GM10266 (cell line): ENCODE data around the gene CPA4.

Experiments
- DNase-seq: peaks from one replicate; pipeline ENCODE4 v3.0.0; 2012; ENCODE audit errors: extremely low spot score
- TF ChIP-seq, protein P1 (sequence below): IDR thresholded peaks from 2 replicates; pipeline ENCODE4 v1.5.1; 2012; ENCODE audit warnings: mild to moderate bottlenecking, low read depth; ENCODE audit not compliant: control insufficient read depth, insufficient read depth; ENCODE audit errors: missing control alignments

The CPA4 gene

DNA sequence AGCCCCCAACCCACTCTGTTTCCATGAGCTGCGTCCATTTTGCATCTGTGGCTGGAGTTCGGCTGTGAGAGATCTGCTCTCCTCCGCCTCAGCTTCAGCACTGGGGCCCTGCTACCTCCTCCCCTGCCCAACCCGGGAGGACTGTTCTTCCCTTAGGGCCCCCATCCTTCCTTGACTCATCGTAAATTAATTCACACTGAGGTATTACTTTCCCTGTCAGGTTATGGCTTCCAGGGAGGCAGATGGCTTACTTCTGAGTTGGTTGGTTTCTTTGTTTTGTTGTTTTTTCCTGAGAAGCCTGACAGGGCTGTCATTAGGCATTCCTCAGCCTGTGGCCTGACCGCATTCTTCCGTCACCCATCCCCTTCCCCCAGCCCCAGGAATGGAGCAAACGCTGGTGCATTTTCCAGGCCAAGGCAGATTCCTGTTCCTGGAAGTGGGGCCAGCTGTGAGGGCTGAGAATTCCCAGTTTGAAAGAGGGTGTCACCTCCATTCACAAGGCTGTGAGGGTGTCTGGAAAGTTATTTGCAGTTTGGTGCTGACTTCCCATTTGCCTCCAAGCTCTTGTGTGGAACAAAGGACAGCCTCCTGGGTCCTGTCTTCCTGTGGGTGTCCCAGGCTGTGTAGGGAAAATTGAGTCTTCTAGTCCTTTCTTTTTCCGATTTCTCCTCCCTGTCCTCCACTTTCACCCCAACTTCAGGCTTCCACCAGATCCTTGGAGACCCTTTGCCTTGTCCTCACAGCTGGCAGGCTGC, 63.3 kb downstream of the CPA4 start:
- no peak for DNase-seq

GRCh38 chr7:130356876-130357611, 64.1 kb downstream of the CPA4 start:
- no peak for DNase-seq

More for the DNA sequence above, 63.3 kb downstream of the CPA4 start:
- TF ChIP-seq, protein P1, sequence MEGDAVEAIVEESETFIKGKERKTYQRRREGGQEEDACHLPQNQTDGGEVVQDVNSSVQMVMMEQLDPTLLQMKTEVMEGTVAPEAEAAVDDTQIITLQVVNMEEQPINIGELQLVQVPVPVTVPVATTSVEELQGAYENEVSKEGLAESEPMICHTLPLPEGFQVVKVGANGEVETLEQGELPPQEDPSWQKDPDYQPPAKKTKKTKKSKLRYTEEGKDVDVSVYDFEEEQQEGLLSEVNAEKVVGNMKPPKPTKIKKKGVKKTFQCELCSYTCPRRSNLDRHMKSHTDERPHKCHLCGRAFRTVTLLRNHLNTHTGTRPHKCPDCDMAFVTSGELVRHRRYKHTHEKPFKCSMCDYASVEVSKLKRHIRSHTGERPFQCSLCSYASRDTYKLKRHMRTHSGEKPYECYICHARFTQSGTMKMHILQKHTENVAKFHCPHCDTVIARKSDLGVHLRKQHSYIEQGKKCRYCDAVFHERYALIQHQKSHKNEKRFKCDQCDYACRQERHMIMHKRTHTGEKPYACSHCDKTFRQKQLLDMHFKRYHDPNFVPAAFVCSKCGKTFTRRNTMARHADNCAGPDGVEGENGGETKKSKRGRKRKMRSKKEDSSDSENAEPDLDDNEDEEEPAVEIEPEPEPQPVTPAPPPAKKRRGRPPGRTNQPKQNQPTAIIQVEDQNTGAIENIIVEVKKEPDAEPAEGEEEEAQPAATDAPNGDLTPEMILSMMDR: no peak

DNA sequence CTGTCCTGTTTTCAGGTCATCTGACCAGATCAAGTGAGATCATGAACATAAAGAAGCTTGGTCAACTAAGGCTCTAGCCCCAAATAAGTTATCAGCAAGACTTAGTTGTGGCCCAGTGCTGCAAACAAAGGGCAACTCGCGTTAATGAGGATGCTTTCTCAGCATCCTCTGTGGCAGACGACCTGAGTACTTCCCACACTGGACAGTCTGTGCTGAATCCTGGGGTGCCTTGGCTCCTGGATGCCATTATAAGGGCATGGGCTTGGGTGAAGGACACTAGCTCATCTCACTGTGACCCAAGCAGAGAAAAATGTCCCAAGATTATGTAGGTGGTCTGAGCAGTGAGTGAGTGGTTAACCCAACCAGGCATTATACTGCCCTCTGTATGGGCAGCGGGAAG, 65.5 kb downstream of the CPA4 start:
- no peak for DNase-seq
- TF ChIP-seq, protein P1: no peak

More at GRCh38 chr7:130356876-130357611, 64.1 kb downstream of the CPA4 start:
- TF ChIP-seq, protein P1: no peak

GRCh38 chr7:130359276-130359857, 66.4 kb downstream of the CPA4 start:
- TF ChIP-seq, protein P1: no peak
- no peak for DNase-seq

- DNase-seq: no peak
- TF ChIP-seq, protein P1: no peak
Observed at GRCh38 chr7:130360518-130360917, 67.6 kb downstream of the CPA4 start.

GRCh38 chr7:130361681-130362080, 68.7 kb downstream of the CPA4 start:
- no peak for DNase-seq
- TF ChIP-seq, protein P1: no peak
